Rectal smooth muscle tissue (tissue), 1 donor: ENCODE measurements around the gene COL11A2.

Source experiments
- H3K27ac ChIP-seq: one replicate; pipeline ENCODE4 v1.7.0; 2013; ENCODE audit warnings: low read depth, low read length, inconsistent platforms
- H3K27me3 ChIP-seq: one replicate; pipeline ENCODE4 v1.7.0; 2013; ENCODE audit warnings: low read length; ENCODE audit not compliant: control insufficient read depth, insufficient read depth
- H3K36me3 ChIP-seq: one replicate; pipeline ENCODE4 v1.7.0; 2013; ENCODE audit warnings: low read length; ENCODE audit not compliant: control insufficient read depth, insufficient read depth
- H3K4me1 ChIP-seq: one replicate; pipeline ENCODE4 v1.7.0; 2013; ENCODE audit warnings: low read length; ENCODE audit not compliant: control insufficient read depth, insufficient read depth
- H3K4me3 ChIP-seq: one replicate; pipeline ENCODE4 v1.7.0; 2013; ENCODE audit warnings: low read length
- H3K9ac ChIP-seq: one replicate; pipeline ENCODE4 v1.7.0; 2013; ENCODE audit warnings: low read length

Gene COL11A2

GRCh38 chr6:33183071-33183683, 9.1 kb downstream of the COL11A2 start:
- H3K27me3 ChIP-seq: peaks cover 1% of the 10 kb centered on the region
- no peak overlapping the region for H3K9ac ChIP-seq
- no peaks in the 10 kb centered on the region for H3K36me3 ChIP-seq
- H3K4me3 ChIP-seq: no peak overlapping the region
- no peaks in the 10 kb centered on the region for H3K4me1 ChIP-seq
- H3K27ac ChIP-seq: no peak overlapping the region

GRCh38 chr6:33181141-33181540, 11.1 kb downstream of the COL11A2 start:
- no peaks in the 10 kb centered on the region for H3K27me3 ChIP-seq
- no peak overlapping the region for H3K27ac ChIP-seq
- no peak overlapping the region for H3K9ac ChIP-seq
- H3K36me3 ChIP-seq: no peaks in the 10 kb centered on the region
- H3K4me1 ChIP-seq: no peaks in the 10 kb centered on the region
- H3K4me3 ChIP-seq: no peak overlapping the region

DNA sequence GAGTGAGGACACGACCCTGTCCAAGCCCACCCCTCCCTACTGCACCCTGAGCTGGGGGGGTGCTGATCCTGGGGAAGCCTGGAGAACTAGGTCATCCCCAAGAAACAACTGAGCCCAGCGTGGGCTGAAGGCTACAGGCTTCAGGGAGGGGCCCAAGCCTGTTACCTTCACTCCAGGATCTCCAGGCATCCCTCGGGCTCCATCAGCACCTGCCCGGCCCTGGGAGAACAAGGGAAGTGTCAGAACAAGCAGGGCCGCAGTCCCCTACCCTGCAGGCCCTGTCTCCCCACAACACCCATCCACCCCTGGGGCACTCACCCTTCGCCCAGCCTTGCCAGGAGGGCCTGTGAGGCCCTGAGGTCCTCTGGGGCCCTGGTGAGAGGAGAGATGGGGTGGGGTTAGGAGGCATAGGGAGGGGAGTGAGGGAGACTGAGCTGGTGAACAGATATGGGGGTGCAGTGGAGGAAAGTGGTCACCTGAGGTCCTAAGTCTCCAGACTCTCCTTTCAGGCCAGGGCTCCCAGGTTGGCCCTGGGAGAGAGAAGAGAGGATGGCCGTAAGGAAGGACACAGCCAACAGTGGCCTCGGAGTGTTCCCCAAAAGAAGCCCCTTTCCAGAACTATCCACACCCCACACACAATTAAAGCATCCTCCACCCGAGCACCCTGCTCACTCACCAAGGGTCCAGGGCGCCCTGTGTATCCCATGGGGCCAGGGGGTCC, 13.4 kb downstream of the COL11A2 start:
- Histone ChIP-seq H3K4me1 (no peaks in the 10 kb centered on the region), H3K9ac (no peak overlapping the region), H3K27me3 (no peaks in the 10 kb centered on the region), H3K4me3 (no peak overlapping the region), H3K36me3 (no peaks in the 10 kb centered on the region), H3K27ac (no peak overlapping the region)

DNA sequence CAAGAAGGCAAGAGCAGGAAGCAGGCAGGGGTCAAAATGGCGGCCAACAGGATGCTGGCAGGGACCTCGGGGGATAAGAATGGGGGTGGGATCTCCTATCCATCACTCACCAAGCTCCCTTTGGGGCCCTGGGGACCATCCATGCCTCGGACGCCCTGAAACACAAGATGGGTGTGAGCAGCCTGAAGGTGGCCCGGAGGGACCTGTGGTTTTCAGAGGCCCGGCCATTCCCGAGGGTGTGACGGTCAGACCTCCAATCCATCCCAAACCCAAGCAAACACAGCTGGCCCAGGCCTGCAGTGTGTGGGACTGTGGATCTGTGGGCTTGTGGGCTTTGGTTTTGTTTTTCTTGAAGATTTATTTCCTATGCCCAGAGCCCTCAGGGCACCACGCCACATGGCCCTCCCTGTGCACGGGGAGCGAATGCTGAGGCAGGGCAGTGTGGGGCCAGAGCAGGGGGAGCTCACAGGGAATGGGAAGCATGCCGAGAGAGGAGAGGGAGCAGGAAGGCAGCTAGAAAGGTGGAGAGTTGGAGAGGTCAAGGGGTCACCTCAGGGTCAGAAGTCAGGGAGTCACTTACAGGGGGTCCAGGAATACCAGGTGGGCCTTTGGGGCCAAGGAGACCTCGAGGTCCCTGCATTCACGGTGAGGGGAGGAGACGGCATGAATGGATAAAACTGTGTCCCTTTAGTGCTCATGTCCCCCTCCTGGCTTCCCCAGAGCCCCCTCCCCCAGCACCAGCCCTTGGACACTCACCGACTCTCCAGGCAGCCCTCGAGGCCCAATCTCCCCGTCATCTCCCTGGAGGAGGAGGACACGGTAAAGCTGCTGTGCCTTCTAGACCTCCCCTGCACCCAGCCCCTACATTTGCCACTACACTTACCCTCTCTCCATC, 14.5 kb downstream of the COL11A2 start:
- H3K9ac ChIP-seq: no peak overlapping the region
- no peaks in the 10 kb centered on the region for H3K27me3 ChIP-seq
- no peak overlapping the region for H3K27ac ChIP-seq
- H3K4me1 ChIP-seq: no peaks in the 10 kb centered on the region
- H3K4me3 ChIP-seq: no peak overlapping the region
- no peaks in the 10 kb centered on the region for H3K36me3 ChIP-seq

GRCh38 chr6:33176906-33177305, 15.4 kb downstream of the COL11A2 start:
- Histone ChIP-seq H3K4me1 (no peaks in the 10 kb centered on the region), H3K36me3 (no peaks in the 10 kb centered on the region), H3K9ac (no peak overlapping the region), H3K27ac (no peak overlapping the region), H3K4me3 (no peak overlapping the region), H3K27me3 (no peaks in the 10 kb centered on the region)

DNA sequence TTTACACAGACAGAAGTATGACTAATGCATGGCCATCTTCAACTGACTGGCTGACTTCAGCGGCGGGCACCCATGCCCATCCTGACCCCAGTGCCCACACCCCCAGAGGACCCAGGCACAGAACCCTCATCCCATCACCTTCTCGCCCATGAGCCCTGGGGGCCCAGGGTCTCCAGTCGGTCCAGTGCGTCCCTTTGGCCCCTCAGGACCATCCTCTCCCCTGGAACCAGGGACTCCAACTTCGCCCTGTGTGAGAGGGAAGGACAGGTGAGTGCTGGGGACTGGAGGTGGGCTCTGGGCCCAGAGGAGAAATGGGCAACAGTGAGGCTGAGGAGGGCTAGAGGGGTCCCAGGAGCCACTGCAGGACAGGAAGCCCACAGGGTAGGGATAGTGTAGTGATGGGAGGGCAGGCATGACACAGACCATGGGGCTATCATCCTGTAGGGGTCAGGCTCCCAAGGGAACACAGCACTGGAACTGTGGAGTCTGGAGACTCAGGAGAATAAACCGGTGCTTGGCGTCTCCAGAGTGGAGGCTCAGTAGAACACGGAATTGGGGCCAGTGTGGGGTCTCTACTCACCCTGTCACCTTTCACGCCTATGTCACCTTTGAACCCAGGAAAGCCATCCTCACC, 16.7 kb downstream of the COL11A2 start:
- Histone ChIP-seq H3K27me3 (no peaks in the 10 kb centered on the region), H3K9ac (no peak overlapping the region), H3K4me3 (no peak overlapping the region), H3K27ac (no peak overlapping the region), H3K4me1 (no peaks in the 10 kb centered on the region), H3K36me3 (no peaks in the 10 kb centered on the region)

DNA sequence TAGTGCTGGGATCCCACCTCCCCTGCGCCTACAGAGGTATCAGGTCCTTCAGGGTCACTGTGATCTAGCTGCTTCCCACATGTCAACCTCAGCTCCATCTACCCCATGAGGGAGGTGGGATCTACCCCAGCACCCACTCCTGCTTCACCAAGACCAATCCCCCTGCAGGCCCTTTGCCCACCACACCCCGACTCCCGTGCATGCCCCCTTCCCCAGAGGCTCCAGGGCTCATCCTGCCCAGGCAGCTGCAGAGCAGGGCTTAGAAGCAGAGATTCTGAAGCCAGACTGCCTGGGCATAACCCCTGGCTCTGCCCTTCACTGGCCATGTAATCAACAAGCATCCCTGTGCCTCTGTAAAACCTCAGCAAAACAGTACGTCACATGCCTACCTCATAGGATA, 17.5 kb downstream of the COL11A2 start:
- H3K27ac ChIP-seq: no peak overlapping the region
- no peaks in the 10 kb centered on the region for H3K4me1 ChIP-seq
- H3K9ac ChIP-seq: no peak overlapping the region
- no peak overlapping the region for H3K4me3 ChIP-seq
- no peaks in the 10 kb centered on the region for H3K36me3 ChIP-seq
- H3K27me3 ChIP-seq: no peaks in the 10 kb centered on the region

GRCh38 chr6:33173535-33174180, 18.6 kb downstream of the COL11A2 start:
- no peaks in the 10 kb centered on the region for H3K4me1 ChIP-seq
- H3K27me3 ChIP-seq: no peaks in the 10 kb centered on the region
- no peak overlapping the region for H3K27ac ChIP-seq
- no peak overlapping the region for H3K9ac ChIP-seq
- H3K36me3 ChIP-seq: no peaks in the 10 kb centered on the region
- H3K4me3 ChIP-seq: no peak overlapping the region

DNA sequence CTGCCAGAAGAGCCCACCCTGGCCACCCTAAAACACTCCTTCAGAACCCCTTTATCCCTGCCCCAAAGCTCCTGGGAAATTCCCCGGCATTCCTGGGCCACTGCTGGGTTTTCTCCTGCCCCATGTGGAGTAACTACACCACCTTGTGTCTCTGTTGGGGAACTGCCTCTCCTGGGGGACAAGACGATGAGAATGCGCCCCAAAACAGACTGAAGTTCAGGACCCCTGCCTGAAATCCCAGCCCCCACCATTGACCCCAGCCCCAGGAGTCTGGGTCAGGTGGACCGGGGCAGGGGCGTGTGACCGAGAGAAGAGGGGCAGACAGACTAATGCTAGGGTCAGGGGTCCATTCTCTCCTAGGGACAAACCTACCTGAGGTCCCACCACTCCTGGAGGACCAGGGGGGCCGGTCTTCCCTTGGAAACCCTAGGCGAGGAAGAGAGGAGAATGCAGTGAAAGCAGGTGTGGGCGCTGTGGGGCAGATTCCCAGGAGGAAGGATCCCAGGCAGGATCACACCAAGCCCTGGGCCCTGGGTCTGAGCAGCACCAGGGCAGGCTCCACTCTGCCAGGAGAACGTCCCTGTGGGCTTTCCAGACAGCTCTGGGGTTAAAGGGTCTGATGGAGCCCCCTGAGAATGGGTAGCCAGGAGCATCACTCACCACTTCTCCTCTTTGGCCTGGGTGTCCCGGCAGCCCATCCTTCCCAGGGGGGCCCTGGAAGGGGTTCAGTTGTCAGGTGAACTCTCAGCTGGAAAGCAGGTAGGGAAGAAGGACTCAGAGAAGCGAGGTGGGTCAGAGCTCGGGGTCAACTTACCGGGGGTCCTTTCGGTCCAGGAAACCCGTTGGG, 19.4 kb downstream of the COL11A2 start:
- H3K4me1 ChIP-seq: no peaks in the 10 kb centered on the region
- no peak overlapping the region for H3K4me3 ChIP-seq
- H3K27ac ChIP-seq: no peak overlapping the region
- H3K36me3 ChIP-seq: no peaks in the 10 kb centered on the region
- H3K9ac ChIP-seq: no peak overlapping the region
- no peaks in the 10 kb centered on the region for H3K27me3 ChIP-seq

DNA sequence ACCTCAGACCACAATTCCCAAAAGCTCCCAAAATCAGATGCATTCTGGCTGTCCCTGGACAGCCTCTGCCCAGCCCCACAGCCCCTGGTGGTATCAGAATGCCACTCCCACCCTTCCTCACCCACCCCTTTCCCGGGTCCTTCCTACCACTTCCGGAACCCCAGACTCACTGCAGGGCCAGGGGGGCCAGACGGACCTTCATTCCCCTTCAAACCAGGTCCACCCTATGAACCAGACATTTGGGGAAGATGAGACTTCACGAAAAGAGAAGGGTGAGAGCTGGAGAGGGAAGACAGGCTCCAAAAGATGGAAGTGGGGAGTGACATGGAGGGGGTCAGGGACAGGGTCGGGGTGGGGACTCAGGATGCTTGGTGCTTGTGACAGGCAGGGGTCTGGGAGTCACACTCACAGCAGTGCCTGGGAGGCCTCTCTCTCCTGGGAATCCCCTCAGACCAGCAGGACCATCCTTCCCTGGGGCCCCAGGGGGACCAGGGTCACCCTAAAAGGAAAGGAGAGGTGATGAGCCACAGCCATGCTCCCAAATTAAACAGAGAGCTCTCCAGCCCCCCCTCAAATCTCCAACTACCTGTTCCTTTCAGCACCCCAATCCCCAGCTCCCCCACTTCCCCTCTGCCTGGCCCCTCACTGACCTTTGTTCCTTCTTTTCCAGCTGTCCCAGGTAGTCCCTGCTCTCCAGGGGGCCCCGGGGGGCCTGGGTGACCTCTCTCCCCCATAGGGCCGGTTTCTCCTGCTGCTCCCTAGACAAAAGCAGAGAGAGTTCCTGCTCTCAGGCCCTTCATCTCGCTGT, 20.2 kb downstream of the COL11A2 start:
- Histone ChIP-seq H3K9ac (no peak overlapping the region), H3K27me3 (no peaks in the 10 kb centered on the region), H3K36me3 (no peaks in the 10 kb centered on the region), H3K4me1 (no peaks in the 10 kb centered on the region), H3K27ac (no peak overlapping the region), H3K4me3 (no peak overlapping the region)
